ENCODE results near the gene PGPEP1. TPM values are rescaled to one million over a fixed set of nuclear protein-coding genes. Genes with fewer than 3 reads are reported as not detected.
A peak's percentile ranks its signal among the peaks of the same experiment; 100 is the strongest.

PGPEP1 gene
- total and polyA plus RNA-seq, 10 donors: 9.3 to 65.6 (median 37.4) TPM

DNA sequence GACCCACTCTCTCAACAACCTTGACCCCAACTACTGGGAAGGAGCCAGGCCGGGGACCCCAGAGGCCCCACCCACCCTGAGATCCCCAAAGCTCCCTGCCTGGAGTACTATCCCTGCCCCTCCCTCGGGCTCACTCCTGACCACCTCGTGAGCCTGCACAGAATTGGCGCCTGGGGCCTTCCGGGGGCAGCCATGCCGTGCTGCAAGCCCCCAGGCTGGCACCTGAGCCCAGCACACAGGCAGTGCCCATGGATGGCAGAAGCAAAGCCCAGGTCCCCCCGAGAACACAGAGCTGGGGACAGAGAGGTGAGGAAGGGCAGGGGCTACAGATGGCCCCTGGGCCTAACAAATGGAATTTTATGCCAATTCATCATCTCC is 31.5 kb upstream of the PGPEP1 start:
- peaks cover 0 to 78% (median 32%) of the 10 kb centered on the region in 6 donors for H3K36me3 ChIP-seq
- H3K4me1 ChIP-seq: peaks cover 37 to 89% (median 69%) of the 10 kb centered on the region in 6 donors
- H3K4me3 ChIP-seq: no peak overlapping the region
- no peaks in the 10 kb centered on the region for H3K9me3 ChIP-seq
- peak; percentile 73 for DNase-seq
- no peaks in the 10 kb centered on the region for H3K27me3 ChIP-seq (replicated peaks in 1 of 7)
- WGBS, 5 donors: 60 to 85% (median 81%) methylated on average over 7 of the region's 7 CpGs
- intact Hi-C loops (cut with DNase I; ENCODE audit: low total_unique reads): no loop called here
- TF ChIP-seq POLR2A (IDR thresholded peaks at IDR 0.05): no peak
- TF ChIP-seq POLR2AphosphoS5 (IDR thresholded peaks at IDR 0.05): peak in 1 of 3 donors; percentile 29
- H3K27ac ChIP-seq: peak overlapping the region in 7 of 8 donors; percentile 7 to 99 (median 95)

DNA sequence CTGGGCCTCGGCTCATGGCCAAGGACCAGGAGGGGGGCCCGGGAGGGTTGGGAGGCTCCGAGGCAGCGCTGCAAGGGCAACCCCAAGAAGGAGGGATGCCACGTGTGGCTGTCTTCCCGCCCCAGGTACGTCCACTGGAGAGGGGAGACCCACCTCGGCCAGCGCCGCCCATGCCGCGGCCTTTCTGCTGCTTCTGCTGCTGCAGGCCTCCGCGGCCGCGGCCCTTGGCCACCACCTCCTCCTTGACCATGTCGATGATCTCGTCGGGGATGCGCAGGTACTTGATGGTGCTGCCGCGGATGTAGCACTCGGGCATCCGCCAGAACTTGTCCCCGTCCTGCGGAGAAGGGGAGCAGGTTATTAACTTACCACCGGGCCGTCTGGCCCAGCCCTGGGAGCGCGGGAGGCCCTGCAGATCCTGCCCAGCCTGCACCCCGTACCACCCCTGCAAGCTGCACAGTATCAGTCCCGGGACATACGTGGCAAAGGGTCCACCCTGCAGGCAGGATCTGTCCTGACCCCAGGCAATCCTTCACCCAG is 30.8 kb upstream of the PGPEP1 start:
- peaks cover 35 to 83% (median 62%) of the 10 kb centered on the region in 6 donors for H3K4me1 ChIP-seq
- peaks cover 0 to 85% (median 32%) of the 10 kb centered on the region in 6 donors for H3K36me3 ChIP-seq
- H3K4me3 ChIP-seq: no peak overlapping the region
- no peak for TF ChIP-seq POLR2A (IDR thresholded peaks at IDR 0.05)
- peak in 2 of 3 donors; percentile 10 to 43 for TF ChIP-seq POLR2AphosphoS5 (IDR thresholded peaks at IDR 0.05)
- TF ChIP-seq, protein P1, sequence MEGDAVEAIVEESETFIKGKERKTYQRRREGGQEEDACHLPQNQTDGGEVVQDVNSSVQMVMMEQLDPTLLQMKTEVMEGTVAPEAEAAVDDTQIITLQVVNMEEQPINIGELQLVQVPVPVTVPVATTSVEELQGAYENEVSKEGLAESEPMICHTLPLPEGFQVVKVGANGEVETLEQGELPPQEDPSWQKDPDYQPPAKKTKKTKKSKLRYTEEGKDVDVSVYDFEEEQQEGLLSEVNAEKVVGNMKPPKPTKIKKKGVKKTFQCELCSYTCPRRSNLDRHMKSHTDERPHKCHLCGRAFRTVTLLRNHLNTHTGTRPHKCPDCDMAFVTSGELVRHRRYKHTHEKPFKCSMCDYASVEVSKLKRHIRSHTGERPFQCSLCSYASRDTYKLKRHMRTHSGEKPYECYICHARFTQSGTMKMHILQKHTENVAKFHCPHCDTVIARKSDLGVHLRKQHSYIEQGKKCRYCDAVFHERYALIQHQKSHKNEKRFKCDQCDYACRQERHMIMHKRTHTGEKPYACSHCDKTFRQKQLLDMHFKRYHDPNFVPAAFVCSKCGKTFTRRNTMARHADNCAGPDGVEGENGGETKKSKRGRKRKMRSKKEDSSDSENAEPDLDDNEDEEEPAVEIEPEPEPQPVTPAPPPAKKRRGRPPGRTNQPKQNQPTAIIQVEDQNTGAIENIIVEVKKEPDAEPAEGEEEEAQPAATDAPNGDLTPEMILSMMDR (IDR thresholded peaks at IDR 0.05 in 8 of 11, conservative IDR thresholded peaks at IDR 0.05 in 3 of 11): no peak
- WGBS, 5 donors: 89 to 94% (median 92%) methylated on average over 11 to 33 of the region's 33 CpGs
- intact Hi-C loops (cut with DNase I; ENCODE audit: low total_unique reads): no loop called here
- no peak for DNase-seq
- H3K27me3 ChIP-seq (replicated peaks in 1 of 7): no peaks in the 10 kb centered on the region
- H3K9me3 ChIP-seq: no peaks in the 10 kb centered on the region
- peak overlapping the region in 5 of 8 donors; percentile 26 to 99 (median 95) for H3K27ac ChIP-seq

DNA sequence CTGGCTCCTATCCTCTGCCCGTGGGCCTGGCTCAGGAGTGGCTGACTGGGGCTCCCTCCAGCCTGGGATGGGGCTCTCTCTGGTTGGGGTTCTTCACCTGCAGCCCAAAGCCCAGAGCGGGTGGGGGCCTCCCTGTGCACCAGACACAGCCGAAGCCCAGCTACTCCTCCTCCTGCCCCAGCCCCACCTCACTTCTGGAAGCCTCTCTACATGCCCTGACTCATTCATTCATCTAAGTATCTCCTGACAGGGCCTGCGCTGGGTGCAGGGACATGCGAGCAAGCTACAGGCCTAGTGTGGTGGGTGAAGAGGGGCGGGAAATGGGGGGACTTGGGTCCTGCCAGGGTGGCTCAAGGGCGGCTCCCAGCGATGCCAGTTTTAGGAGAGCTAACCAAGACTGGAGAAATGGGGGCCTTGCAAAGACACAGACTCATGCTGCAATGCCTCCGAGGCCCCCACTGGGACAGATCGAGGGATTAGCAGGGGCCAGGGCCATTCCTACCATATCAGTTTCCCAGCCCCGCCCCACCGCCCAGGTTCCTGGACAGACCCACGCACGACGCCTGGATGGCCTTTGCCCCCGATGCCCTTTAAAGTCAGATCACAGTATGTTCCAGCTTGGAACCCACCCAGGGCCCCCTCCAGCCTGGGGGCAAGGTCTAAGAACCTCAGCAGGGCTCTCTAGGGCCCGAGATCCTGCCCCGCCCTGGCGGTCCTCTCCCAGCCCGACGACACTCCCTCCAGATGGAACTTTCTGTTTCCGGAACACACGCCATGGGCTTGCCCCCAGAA is 30.1 kb upstream of the PGPEP1 start:
- H3K9me3 ChIP-seq: no peaks in the 10 kb centered on the region
- TF ChIP-seq, protein P1 (IDR thresholded peaks at IDR 0.05 in 8 of 11, conservative IDR thresholded peaks at IDR 0.05 in 3 of 11): no peak
- TF ChIP-seq POLR2AphosphoS5 (IDR thresholded peaks at IDR 0.05) (no peak), POLR2A (IDR thresholded peaks at IDR 0.05) (no peak)
- H3K36me3 ChIP-seq: peaks cover 0 to 92% (median 32%) of the 10 kb centered on the region in 6 donors
- H3K27me3 ChIP-seq (replicated peaks in 1 of 7): no peaks in the 10 kb centered on the region
- no peak overlapping the region for H3K4me3 ChIP-seq
- intact Hi-C loops (cut with DNase I; ENCODE audit: low total_unique reads): no loop called here
- WGBS, 5 donors: 77 to 82% (median 79%) methylated on average over 18 to 23 of the region's 23 CpGs
- peak overlapping the region in 6 of 8 donors; percentile 15 to 95 (median 23) for H3K27ac ChIP-seq
- no peak for DNase-seq
- H3K4me1 ChIP-seq: peaks cover 30 to 77% (median 56%) of the 10 kb centered on the region in 6 donors

DNA sequence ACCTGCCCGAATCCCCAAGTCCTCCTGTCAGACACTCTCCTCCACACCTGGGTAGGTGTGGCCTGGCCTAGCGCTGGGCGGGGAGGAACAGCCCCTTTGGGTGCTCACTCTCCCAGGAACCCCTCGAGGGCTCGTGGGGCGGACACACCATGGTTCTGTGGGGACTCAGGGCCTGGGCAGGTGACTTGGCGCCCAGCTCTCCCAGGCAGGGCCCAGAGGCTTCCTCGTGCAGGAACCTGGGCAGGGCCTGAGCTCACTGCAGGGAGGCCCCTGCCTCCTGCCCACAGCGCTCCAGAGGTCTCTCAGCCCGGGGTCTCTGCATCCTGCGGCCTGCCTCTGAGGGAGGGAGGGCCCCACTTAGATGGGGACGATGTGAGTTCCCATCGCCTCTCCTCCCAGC is 29.4 kb upstream of the PGPEP1 start:
- no peak for DNase-seq
- Histone ChIP-seq H3K36me3 (peaks cover 0 to 98% (median 32%) of the 10 kb centered on the region in 6 donors), H3K27ac (peak overlapping the region in 5 of 8 donors; percentile 12 to 95 (median 26)), H3K4me1 (peaks cover 23 to 77% (median 50%) of the 10 kb centered on the region in 6 donors), H3K9me3 (no peaks in the 10 kb centered on the region), H3K4me3 (no peak overlapping the region), H3K27me3 (replicated peaks in 1 of 7) (no peaks in the 10 kb centered on the region)
- intact Hi-C loops (cut with DNase I; ENCODE audit: low total_unique reads): no loop called here
- TF ChIP-seq POLR2A (IDR thresholded peaks at IDR 0.05) (no peak), POLR2AphosphoS5 (IDR thresholded peaks at IDR 0.05) (peak in 1 of 3 donors; percentile 25)
- TF ChIP-seq, protein P1 (IDR thresholded peaks at IDR 0.05 in 8 of 11, conservative IDR thresholded peaks at IDR 0.05 in 3 of 11): no peak
- 87 to 93% (median 90%) methylated on average over 9 to 13 of the region's 13 CpGs for WGBS, 5 donors
